GM19452 (cell line): Measurements from ENCODE around the gene RTEL1.
"Not testable (repeated sequence)": the region's sequence is repeated elsewhere in the genome, so short reads cannot be mapped to it uniquely, and the experiment has no call there.

ENCODE experiments used
- ATAC-seq: cut with Tn5 transposase; IDR thresholded peaks from one replicate; pipeline ENCODE4 v1.9.1; 2021; ENCODE audit not compliant: unreplicated experiment

Gene RTEL1

DNA sequence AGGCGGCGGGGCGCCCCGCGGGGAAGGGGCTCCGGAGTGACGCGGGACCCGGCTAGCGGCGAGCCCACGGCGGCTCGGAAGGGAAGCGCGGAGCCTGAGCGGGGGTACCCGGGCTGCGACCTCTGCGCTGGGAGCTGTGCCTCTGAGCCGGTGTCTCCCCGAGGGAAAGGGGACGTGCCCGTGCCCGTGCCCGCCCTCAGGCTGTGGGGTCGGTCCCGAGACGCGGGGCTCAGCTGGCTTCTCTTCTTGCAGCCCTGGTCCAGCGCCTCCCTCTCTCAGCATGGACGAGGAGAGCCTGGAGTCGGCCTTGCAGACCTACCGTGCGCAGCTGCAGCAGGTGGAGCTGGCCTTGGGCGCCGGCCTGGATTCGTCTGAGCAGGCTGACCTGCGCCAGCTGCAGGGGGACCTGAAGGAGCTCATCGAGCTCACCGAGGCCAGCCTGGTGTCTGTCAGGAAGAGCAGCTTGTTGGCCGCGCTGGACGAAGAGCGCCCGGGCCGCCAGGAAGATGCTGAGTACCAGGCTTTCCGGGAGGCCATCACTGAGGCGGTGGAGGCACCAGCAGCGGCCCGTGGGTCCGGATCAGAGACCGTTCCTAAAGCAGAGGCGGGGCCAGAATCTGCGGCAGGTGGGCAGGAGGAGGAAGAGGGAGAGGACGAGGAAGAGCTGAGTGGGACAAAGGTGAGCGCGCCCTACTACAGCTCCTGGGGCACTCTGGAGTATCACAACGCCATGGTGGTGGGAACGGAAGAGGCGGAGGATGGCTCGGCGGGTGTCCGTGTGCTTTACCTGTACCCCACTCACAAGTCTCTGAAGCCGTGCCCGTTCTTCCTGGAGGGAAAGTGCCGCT lies 50.4 kb downstream of the RTEL1 start:
- peak; percentile 13 for ATAC-seq

DNA sequence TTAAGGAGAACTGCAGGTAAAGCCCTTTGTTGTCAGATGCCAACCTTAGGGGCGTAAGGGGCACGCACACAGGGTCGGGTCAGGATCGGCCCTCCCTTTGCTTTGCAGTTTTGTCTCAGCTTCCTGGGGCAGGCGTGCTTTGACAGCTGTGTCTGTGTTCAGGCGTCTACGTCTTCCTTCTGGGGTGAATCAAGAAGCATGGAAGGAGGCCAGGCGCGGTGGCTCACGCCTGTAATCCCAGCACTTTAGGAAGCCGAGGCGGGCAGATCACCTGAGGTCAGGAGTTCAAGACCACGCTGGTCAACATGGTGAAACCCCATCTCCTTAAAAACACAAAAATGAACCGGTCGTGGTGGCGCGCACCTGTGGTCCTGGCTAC lies 51.0 kb downstream of the RTEL1 start:
- no peak for ATAC-seq

DNA sequence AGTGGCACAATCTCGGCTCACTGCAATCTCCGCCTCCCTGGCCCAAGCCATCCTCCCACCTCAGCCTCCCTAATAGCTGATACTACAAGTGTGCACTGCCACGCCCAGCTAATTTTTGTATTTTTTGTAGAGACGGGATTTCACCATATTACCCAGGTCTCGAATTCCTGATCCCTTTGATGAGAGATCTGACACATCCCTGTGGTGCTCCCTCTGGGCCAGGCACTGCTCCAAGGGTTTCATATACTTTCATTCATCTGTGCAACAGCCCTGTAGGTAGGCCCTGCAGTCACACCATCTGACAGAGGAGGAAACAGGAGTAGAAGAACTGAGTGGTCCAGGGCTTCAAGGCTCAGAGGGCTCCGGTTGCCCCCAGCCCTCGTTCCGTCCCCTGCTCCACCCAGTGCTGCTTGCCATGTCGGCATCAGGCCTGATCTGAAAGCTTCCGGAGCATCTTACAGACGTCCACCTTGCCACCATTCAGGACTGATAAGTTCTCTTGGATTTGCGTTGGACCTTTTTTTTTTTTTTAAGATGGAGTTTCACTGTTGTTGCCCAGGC lies 53.1 kb downstream of the RTEL1 start:
- no peak for ATAC-seq

DNA sequence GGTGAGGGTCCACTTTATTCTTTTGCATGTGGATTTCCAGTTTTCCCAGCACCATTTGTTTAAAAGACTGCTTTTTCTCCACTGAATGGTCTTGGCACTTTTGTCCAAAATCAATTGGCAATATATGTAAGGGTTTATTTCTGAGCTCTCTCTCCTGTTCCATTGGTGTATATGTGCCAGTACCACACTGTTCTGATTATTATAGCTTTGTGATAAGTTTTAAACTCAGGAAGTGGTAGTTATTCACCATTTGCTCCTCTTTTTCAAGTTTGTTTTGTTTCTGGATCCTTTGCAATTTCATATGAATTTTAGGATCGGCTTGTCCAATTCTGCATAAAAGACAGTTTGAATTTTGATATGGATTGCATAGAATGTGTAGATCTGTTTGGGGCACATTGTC lies 54.1 kb downstream of the RTEL1 start:
- ATAC-seq: no peak

DNA sequence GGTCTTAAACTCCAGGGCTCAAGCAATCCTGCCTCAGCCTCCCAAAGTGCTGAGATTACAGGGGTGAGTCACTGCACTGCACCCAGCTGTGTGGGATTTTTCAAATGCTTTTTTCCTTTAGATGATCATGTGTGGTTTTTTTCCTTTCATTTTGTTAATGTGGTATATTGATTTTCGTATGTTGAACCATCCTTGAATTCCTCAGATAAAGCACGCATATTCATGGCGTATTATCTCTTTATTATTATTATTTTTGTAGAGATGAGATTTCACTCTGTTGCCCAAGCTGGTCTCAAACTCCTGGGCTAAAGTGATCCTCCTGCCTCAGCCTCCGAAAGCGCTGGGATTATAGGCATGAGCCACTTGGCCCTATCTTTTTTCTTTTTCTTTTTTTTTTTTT lies 56.7 kb downstream of the RTEL1 start:
- ATAC-seq: no peak

DNA sequence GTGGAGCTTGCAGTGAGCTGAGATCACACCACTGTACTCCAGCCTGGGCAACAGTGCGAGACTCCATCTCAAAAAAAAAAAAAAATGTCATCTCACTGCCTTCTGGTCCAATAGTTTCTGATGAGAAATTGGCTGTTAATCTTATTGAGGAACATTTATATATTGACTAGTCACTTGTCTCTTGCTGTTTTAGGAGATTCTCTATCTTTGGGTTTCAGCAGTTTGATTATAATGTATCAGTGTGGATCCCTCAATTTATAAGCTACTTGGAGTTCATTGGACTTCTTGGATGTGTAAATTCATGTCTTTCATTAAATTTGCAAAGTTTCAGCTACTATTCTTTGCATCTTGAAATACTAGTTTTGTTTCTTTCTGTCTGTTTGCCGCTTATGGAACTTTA lies 60.9 kb downstream of the RTEL1 start:
- no peak for ATAC-seq

DNA sequence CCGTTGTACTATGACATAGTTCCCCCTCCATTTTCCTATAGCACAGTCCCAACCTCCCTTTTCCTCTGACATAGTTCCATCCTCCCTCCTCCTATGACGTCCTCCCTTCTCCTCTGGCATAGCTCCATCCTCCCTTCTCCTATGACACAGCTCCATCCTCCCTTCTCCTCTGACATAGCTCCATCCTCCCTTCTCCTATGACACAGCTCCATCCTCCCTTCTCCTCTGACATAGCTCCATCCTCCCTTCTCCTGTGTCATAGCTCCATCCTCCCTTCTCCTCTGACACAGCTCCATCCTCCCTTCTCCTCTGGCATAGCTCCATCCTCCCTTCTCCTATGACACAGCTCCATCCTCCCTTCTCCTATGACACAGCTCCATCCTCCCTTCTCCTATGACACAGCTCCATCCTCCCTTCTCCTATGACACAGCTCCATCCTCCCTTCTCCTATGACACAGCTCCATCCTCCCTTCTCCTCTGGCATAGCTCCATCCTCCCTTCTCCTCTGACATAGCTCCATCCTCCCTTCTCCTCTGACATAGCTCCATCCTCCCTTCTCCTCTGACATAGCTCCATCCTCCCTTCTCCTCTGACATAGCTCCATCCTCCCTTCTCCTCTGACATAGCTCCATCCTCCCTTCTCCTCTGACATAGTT lies 65.0 kb downstream of the RTEL1 start:
- not testable (repeated sequence) for ATAC-seq

DNA sequence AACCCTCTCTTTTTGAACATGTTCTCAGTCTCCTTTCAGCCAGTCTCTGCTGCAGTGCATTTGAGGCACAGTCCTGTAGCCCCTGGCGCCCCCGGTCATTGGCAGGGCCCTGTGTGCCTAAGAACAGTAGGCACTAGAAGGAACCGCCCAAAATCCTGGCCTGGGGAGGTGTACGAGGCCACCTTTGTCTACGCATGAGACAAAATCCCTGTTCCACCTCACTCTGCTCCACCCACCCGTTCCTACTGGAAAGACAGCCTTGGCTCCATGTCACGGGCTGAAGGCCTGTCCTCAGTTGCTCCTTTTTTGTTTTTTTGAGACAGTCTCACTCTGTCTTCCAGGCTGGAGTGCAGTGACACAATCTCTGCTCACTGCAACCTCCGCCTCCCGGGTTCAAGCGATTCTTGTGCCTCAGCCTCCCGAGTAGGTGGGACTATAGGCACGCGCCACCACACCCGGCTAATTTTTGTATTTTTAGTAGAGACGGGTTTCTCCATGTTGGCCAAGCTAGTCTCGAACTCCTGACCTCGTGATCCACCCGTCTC lies 72.1 kb downstream of the RTEL1 start:
- ATAC-seq: not testable (repeated sequence)

DNA sequence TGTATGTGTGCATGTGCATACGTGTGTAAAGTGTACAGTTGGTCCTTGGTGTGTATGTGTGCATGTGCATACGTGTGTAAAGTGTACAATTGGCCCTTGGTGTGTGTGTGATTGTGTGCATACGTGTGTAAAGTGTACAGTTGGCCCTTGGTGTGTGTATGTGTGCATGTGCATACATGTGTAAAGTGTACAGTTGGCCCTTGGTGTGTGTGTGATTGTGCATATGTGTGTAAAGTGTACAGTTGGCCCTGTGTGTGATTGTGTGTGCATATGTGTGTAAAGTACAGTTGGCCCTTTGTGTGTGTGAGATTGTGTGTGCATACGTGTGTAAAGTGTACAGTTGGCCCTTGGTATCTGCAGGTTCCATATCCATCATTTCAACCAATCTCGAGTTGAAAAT lies 73.3 kb downstream of the RTEL1 start:
- ATAC-seq: no peak

DNA sequence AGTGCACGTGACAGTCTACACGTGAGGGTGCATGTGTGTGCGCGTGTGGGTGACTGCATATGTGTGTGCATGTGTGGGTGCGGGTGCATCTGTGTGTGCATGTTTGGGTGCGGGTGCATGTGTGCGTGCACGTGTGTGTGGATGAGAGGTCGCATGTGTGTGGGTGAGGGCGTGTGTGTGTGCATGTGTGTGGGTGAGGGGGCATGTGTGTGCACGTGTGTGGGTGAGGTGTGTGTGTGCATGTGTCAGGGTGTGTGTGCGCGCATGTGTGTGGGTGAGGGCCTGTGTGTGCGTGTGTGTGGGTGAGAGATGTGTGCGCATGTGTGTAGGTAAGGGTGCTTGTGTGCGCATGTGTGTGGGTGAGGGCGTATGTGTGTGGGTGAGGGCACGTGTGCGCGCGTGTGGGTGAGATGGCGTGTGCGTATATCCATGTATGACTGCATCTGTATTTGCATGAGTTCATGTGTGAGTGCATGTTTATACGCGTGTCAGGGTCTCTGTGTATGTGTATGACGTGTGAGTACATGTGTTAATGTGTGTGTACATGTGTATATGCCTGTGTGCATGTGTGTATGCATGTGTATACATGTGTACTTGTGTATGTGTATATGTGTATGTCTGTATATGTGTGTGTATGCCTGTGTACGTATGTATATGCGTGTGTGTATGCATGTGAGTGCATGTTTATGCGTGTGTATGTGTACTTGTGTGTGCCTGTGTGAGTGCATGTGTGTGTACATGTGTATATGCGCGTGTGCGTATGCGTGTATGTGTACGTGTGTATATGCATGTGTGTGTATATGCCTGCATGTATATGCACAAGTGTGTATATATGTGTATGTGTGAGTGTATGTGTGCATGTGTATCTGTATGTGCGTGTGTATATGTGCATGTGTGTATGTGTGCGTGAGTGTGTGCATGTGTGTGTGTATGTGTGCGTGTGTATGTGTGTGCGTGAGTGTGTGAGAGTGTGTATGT lies 74.3 kb downstream of the RTEL1 start:
- no peak for ATAC-seq

DNA sequence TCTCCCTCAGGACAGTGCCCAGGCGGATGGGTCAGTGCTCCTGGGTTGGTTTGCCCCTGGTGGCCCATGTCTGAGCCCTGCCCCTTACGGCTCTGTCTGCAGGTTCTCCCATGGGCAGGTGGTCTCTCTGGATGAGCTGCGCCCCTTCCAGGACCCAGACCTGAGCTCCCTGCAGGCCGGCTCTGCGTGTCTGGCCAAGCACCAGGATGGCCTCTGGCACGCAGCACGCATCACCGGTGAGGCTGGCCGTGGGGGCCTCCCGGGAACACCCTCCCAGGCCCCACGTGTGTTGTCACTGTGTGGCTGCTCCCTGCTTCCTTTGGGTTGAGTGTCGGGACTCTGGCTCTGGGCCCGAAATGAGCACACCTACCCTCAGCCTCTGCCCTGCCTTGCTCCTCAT lies 75.0 kb downstream of the RTEL1 start:
- ATAC-seq: no peak

DNA sequence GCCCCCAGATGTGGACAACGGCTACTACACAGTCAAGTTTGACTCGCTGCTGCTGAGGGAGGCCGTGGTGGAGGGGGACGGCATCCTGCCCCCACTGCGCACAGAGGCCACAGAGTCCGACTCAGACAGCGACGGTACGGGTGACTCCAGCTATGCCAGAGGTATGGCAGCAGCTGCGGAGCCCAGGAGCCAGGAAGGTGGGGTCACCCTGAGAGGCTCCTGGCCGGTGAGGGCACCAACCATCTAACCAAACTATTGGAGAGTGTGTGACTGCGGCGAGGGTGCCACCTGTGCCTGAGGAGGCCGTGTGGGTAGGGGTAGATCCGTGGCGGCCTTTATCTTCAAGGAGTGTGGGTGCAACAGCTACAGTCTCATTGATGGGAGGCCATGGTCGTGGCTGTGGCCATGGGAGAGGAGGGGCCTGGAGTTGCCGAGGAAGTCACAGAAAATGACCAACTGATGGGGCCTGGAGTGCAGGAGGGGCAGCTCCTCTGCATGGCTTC lies 75.5 kb downstream of the RTEL1 start:
- ATAC-seq: no peak

DNA sequence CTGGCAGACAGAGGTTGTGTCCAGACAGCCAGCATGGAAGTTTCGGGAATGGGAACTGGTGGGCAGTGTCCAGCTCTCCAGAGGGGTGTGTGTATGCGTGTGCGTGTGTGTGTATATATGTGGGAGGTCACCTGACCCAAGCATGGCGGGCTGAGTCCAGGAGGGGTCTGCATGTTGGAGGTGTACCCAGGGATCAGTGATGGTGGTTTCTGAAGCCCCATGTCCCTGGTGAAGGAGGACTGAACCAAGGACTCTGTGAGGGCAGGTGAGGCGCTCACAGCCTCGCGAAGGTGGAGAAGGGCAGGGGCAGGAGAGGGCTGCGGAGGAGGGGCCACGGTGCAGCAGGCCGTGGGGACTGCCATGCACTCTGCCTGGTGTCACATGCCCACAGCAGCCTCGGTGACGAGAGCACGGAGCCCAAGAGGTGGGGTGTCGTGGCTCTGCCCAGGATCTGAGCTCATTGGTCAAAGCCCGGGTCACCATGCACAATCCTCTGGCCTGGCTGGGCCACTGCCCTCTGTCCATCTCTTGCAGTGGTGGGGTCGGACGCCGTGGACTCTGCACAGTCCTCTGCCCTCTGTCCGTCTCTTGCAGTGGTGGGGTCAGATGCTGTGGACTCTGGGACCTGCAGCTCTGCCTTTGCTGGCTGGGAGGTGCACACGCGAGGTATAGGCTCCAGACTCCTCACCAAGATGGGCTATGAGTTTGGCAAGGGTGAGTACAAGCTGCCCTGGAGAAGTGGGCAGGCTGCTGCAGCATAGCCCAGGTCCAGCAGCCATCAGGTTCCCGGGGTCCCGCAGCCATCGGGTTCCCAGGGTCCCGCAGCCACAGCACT lies 76.2 kb downstream of the RTEL1 start:
- no peak for ATAC-seq

DNA sequence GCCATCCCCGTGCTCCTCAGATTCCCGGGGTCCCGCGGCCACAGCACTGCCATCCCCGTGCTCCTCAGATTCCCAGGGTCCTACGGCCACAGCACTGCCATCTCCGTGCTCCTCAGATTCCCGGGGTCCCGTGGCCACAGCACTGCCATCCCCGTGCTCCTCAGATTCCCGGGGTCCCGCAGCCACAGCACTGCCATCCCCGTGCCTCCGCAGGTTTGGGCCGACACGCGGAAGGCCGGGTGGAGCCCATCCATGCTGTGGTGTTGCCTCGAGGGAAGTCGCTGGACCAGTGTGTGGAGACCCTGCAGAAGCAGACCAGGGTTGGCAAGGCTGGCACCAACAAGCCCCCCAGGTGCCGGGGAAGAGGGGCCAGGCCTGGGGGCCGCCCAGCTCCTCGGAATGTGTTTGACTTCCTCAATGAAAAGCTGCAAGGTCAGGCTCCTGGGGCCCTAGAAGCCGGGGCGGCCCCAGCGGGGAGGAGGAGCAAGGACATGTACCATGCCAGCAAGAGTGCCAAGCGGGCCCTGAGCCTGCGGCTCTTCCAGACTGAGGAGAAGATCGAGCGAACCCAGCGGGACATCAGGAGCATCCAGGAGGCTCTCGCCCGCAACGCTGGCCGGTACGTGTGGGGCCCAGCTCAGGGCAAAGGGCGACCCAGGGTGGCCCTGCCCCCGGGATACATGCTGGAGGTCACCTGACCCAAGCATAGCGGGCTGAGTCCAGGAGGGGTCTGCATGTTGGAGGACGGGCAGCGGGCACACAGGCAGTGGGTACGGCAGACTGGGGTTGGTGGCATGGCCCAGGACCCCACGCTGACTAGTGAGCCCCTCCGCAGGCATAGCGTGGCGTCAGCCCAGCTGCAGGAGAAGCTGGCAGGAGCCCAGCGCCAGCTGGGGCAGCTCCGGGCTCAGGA lies 77.1 kb downstream of the RTEL1 start:
- no peak for ATAC-seq

DNA sequence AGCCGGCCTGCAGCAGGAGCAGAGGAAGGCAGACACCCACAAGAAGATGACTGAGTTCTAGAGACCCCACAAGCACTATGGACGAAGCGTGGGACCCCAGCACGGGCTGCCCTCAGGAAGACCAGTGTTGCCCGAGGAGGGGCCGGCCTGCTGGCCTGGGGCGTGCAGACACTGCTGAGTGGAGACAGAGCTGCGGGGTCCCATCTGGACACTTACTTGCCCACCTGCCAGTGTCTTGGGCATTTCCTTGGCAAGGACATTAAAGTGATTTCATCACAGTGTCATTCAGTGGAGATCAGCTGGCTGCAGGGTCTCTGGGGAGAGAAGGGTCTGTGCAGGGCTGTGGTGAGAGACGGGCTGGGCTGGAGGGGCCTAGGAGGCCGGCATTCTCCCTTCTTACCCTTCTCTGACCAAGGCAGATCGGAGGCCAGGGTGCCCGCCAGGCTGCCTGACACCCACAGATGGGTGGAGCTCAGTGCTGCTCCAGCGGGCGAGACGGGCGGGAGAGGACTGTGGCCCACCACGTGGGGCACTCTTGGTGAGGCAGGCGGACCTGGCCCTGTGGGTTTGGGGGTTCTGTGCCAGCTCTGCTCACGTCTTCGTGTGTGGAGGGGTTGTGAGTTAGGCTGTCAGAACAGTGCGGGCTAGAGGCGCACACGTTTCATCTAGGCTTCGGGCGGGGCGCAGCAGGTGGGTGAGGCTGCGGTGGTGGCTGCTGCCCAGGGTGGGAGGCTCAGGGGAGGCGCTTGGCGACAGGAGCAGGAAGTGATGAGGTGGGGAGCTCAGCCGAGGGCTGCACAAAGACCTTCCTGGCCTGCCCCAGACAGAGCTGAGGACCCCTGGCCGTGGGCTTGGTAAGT lies 78.0 kb downstream of the RTEL1 start, which contains the start of gene LIME1:
Gene LIME1 (plus strand): TSS at position 806 of the 860 bp plus-strand sequence. CDS start 886 bp downstream, outside the sequence.
- no peak for ATAC-seq

DNA sequence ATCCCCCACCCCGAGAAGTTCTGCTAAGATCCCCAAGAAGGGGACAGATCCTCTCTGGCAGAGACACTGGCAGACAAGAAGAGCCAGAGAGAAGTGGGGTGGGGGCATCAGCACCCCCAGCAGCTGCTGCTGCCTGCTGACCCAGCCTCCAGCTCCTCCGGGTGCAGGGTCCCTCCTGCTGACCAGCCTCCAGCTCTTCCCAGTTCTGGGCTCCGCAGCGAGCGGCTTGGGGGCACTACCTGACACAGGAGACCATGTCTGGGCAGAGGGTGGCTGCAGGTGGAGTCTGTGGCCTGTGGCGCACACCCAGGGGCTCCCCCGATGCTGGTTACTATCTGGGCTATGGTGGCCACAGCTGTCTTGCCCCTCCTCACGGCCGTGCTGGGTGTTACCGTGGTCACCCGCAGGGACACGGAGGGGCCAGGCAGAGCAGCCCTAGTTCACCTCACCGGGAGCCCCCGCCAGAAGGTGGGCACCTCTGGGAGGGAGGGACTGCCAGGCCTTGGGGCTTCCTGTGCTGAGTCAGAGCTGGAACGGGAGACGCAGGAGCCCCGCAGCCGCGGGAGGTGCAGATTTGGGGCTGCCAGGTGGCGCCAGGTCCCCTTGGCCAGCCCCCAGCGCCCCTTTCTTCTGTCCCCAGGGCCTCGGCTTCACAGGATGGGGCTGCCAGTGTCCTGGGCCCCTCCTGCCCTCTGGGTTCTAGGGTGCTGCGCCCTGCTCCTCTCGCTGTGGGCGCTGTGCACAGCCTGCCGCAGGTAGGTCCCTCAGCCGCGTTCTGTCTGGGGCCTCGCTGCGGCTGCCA lies 79.0 kb downstream of the RTEL1 start:
- no peak for ATAC-seq

DNA sequence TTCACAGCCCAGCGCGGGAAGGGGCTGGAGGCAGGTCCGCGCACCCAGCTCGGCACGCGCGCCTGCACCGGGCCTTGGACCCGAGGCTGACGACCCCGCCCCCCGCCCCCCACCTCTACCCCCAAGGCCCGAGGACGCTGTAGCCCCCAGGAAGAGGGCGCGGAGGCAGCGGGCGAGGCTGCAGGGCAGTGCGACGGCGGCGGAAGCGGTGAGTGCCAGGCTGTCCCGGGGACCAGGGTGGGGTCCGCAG lies 79.5 kb downstream of the RTEL1 start:
- no peak for ATAC-seq
